Natural killer cell treated with Interleukin-12 subunit alpha and Interleukin-12 subunit beta and Interleukin-15 and Interleukin-18, amount 100 ng/mL, for 72 hours (primary cell): ENCODE results near the gene CDK2AP2. TPM values are rescaled to one million over a fixed set of nuclear protein-coding genes. Genes with fewer than 3 reads are reported as not detected.
A peak's percentile ranks its signal among the peaks of the same experiment; 100 is the strongest.
"Not testable (repeated sequence)": the region's sequence is repeated elsewhere in the genome, so short reads cannot be mapped to it uniquely, and the experiment has no call there.

Source experiments
- ATAC-seq, 2 donors: fragments of 150-1000 bp; cut with Tn5 transposase in 1 of 2; sonication (Bioruptor Pico), chemical (Tn5 transposase) in 1 of 2; 2 replicates each; pipeline ENCODE4 v1.10.0; 2021
- DNase-seq: peaks from one replicate; pipeline ENCODE4 v3.0.0; 2022; ENCODE audit warnings: low spot score
- H3K27ac Mint-ChIP-seq, 2 donors: 1 replicate in 1 of 2; 2 replicates in 1 of 2; pipeline ENCODE4 v1.8.0; 2022; ENCODE audit warnings: mixed read lengths in 2 of 2, mild to moderate bottlenecking in 1 of 2, moderate library complexity in 1 of 2
- H3K27me3 Mint-ChIP-seq, 2 donors: 1 replicate in 1 of 2; 2 replicates in 1 of 2; pipeline ENCODE4 v1.8.0; 2022; ENCODE audit warnings: mixed read lengths in 2 of 2
- H3K36me3 Mint-ChIP-seq: one replicate; pipeline ENCODE4 v1.8.0; 2022; ENCODE audit warnings: mixed read lengths
- H3K4me1 Mint-ChIP-seq, 2 donors: 1 replicate in 1 of 2; 2 replicates in 1 of 2; pipeline ENCODE4 v1.8.0; 2022; ENCODE audit warnings: low read depth in 2 of 2, mixed read lengths in 2 of 2, mild to moderate bottlenecking in 1 of 2
- H3K4me3 Mint-ChIP-seq: one replicate; pipeline ENCODE4 v1.8.0; 2022; ENCODE audit warnings: mixed read lengths
- H3K9me3 Mint-ChIP-seq: 2 replicates; pipeline ENCODE4 v1.8.0; 2022; ENCODE audit warnings: mixed read lengths
- total RNA-seq, 2 donors: library from RNA; stranded (reverse); gene quantifications; one replicate each; pipeline ENCODE4 v1.2.3, GENCODE V29; 2022

The CDK2AP2 gene
- total RNA-seq, 2 donors from 2014 or later: 92.6 to 103 TPM

DNA sequence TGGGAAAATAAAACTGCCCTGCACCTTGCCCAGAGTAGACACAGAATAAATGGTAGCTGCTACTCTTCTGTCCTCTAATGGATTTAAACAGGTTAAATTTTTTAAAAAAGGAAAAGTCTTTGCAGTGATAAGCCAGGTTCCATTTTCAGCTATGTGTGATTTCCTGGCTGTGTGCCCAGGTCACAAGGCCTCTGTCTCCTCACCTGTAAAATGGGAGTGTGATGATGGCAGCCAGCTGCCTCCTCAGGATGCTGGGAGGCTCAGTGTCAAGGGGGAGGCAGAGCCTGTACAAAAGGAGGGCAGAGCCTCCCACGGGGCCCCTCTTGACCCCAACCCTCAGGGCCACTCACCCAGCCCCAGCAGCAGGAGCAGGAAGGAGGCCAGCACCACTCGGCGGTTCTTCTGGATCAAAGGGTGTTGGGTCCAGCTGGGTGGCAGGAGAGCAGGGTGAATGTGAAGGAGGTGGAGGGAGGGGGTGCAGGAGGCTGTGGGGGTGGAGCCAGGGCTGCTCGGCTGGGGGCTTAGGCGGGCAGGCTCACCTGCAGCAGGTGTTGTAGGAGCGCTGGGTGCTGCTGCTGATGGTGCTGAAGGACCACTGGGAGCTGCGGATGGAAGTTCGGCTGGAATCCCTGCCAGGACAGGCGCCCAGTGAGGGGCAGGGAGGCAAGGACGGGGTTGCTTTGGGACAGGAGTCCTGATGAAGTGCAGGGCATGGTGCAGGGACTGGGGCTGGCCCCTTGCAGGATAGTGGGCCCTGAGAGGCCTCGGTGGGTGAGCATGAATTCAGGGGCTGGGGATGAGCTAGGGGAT, 40.8 kb downstream of the CDK2AP2 start:
- ATAC-seq: no peak
- Mint-ChIP-seq H3K4me1 (peaks cover 12 to 14% of the 10 kb centered on the region in 2 donors), H3K4me3 (peak overlapping the region; percentile 87)

DNA sequence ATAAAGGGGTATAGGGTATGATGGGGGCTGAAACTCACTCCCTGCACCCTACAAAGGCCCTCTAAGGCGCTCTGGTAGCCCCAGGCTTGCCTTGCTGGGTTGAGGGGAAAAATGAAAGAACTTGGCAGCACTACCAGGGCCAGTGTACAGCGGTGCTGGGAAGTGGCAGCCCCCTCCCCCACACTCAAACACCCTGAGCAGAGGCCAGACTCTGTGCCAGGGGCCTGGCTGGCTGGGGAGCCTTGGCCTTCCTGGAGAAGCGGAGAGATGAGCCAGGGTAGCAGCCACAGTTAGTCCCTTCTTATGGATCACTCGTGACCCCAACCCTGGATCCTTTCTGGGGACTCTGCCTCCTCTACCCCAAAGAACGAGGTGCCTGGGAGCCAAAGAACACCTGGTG, 41.6 kb downstream of the CDK2AP2 start:
- ATAC-seq (no peak), DNase-seq (no peak)
- Mint-ChIP-seq H3K4me3 (no peak overlapping the region), H3K9me3 (no peaks in the 10 kb centered on the region), H3K36me3 (no peaks in the 10 kb centered on the region), H3K27ac (peak overlapping the region; percentile 9 to 68), H3K27me3 (no peaks in the 10 kb centered on the region), H3K4me1 (peaks cover 12 to 14% of the 10 kb centered on the region in 2 donors)

More for the DNA sequence above, 40.8 kb downstream of the CDK2AP2 start:
- Mint-ChIP-seq H3K27ac (peak overlapping the region; percentile 60 to 85), H3K36me3 (no peaks in the 10 kb centered on the region), H3K9me3 (no peaks in the 10 kb centered on the region), H3K27me3 (no peaks in the 10 kb centered on the region)
- no peak for DNase-seq

DNA sequence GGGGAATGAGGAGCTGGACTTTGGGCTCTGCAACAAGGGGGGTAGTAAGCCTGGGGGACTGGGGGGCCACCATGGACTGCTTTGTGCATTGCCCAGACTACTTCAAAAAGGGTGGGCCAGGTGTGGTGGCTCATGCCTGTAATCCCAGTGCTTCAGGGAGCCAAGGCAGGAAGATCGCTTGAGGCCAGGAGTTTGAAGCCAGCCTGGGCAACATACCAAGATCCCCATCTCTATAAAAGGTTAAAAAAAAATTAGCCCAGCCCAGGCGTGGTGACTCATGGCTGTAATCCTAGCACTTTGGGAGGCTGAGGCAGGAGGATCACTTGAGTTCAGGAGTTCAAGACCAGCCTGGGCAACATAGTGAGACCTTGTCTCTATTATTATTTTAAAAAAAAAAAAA, 42.4 kb downstream of the CDK2AP2 start:
- Mint-ChIP-seq H3K27ac (peak overlapping the region; percentile 79 to 83), H3K4me3 (peak overlapping the region; percentile 73), H3K4me1 (peaks cover 12 to 14% of the 10 kb centered on the region in 2 donors)
- ATAC-seq, H3K36me3 Mint-ChIP-seq, H3K27me3 Mint-ChIP-seq, DNase-seq, H3K9me3 Mint-ChIP-seq: not testable (repeated sequence)

DNA sequence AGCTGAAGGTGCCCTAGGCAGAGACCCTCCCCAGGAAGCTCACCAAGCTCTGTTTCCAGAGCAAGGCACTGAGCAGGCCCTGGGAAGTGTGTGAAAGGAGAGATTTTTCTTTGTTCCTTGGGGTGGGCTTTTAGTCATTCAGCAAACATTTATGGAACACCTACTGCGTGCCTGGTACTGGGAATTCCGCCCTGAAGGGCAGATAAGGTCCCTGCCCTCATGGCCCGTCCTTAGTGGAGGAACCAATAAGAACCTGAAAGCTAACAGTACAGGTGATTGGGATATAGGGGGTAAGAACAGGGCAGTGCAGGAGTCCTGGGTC, 42.8 kb downstream of the CDK2AP2 start:
- peaks cover 12 to 14% of the 10 kb centered on the region in 2 donors for H3K4me1 Mint-ChIP-seq
- peaks cover 0 to 2% of the 10 kb centered on the region in 2 donors for H3K27me3 Mint-ChIP-seq
- H3K27ac Mint-ChIP-seq: peak overlapping the region; percentile 79 to 83
- H3K4me3 Mint-ChIP-seq: peak overlapping the region; percentile 73
- H3K36me3 Mint-ChIP-seq: no peaks in the 10 kb centered on the region
- ATAC-seq: no peak
- no peaks in the 10 kb centered on the region for H3K9me3 Mint-ChIP-seq
- DNase-seq: no peak

DNA sequence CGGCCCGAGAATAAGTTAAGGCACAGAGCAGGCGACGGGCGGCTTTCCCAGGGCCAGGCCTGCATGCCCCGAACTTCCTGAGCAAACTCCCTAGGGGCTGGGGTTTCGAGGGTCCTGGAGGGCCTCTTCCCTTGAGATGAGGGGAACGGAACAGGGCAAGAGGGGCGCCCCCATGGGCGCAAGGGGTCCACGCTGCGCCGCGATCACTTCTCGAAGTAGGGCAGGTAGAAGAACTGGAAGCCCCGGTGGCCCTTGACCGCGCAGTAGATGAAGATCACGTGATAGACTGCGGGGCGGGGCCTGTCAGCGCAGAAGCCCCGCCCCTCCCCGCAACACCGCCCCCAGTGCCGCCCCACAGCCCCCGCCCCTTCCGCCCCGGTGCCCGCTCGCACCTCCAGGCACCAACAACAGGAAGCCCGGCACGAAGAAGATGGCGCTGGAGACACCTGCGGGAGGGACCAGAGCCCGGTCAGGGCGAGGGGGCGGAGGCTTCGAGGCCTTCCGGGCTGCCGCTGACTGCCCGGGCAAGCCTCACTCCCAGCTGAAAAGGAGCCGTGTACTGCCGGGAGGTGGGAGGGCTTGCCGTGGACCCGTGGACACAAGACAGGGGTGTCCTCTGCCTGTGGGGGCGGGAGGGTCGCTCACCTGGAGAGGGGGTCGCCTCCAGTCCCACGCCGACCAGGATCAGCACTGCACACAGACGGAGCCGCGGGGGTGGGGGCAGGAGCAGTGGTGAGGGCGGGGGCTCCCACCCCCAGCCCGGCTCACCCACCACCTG, 43.4 kb downstream of the CDK2AP2 start:
- H3K27ac Mint-ChIP-seq: peak overlapping the region; percentile 79 to 83
- DNase-seq (peak; percentile 94), ATAC-seq (peak; percentile 86 to 91)
- H3K9me3 Mint-ChIP-seq: no peaks in the 10 kb centered on the region
- H3K36me3 Mint-ChIP-seq: no peaks in the 10 kb centered on the region
- H3K4me3 Mint-ChIP-seq: peak overlapping the region; percentile 73
- peaks cover 12 to 14% of the 10 kb centered on the region in 2 donors for H3K4me1 Mint-ChIP-seq
- H3K27me3 Mint-ChIP-seq: peaks cover 0 to 2% of the 10 kb centered on the region in 2 donors

DNA sequence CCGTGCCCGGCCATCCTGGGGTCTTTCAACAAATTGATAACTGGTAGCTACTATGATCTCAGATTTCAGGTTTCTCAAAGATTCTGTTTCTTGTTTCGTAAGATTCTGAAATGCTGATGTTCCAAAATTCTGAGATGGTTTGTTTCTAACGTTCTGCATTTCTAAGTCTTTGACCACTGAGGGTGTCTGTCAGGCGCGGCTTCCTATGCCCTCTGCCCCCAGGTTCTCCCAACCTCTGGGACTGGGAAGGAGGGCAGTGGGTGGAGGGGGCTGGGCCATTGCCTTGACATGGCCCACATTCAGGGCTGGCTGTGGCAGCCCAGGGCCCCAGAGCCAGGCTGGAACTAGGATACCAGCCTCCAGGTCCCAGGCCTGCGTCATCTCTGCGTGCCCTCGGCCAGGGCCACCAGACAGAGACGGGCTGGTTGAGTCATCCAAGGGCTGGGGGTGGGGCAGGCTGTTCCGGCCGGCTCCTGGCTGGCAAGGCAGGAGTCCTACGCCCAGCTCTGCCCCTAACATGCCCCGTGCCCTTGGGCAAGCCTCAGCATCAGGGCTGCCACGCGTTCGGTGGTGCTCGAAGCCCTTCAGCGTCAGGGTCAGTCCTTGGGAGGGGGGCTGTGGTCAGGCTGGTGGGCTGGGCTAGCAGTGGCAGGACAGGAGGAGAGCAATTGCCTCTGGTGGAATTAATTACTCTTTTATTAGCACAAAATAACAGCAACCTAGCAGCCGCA, 44.1 kb downstream of the CDK2AP2 start:
- Mint-ChIP-seq H3K9me3 (no peaks in the 10 kb centered on the region), H3K27me3 (peaks cover 0 to 2% of the 10 kb centered on the region in 2 donors), H3K36me3 (no peaks in the 10 kb centered on the region), H3K4me1 (peaks cover 12 to 14% of the 10 kb centered on the region in 2 donors), H3K4me3 (peak overlapping the region; percentile 73), H3K27ac (peak overlapping the region; percentile 79 to 83)
- DNase-seq (no peak), ATAC-seq (no peak)

DNA sequence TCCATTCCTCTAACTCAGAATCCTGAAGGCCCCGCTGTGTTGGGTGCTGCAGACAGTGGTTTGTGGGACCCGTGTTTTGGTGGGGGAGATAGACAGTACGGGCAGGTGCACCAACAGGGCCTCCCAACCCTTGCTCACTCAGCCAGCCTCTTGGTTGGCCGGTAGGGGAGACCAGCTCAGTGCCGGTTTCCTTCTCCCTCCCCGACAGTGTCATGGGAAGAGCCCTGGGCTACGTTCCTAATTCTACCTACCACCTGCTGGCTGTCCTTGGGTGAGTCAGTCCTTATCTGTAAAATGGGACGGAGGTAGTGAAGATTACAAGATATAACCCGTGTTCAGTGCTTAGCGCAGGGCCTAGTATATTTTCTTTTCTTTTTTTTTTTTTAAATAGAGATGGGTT, 44.8 kb downstream of the CDK2AP2 start:
- H3K4me3 Mint-ChIP-seq: no peak overlapping the region
- no peaks in the 10 kb centered on the region for H3K9me3 Mint-ChIP-seq
- no peaks in the 10 kb centered on the region for H3K36me3 Mint-ChIP-seq
- peaks cover 0 to 2% of the 10 kb centered on the region in 2 donors for H3K27me3 Mint-ChIP-seq
- H3K27ac Mint-ChIP-seq: no peak overlapping the region
- DNase-seq (no peak), ATAC-seq (no peak)
- peaks cover 7 to 11% of the 10 kb centered on the region in 2 donors for H3K4me1 Mint-ChIP-seq

DNA sequence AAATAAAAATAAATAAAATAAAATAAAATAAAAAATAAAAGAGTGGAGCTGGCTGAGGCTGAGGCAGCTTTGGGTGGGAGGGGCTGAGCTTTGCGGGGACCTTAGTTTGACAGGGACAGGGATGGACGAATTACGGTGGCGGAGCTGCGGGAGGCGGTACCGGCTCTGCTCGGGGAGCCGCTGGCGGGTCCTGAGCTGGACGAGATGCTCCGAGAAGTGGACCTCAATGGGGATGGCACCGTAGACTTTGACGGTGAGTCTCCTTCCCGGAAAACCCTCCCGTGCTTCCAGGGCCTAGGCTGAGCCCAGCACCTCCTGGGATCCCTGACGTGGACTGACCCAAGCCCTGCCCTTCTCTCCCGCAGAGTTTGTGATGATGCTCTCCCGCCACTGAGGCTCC, 49.7 kb downstream of the CDK2AP2 start:
- H3K4me3 Mint-ChIP-seq: no peak overlapping the region
- DNase-seq (no peak), ATAC-seq (no peak)
- no peaks in the 10 kb centered on the region for H3K4me1 Mint-ChIP-seq
- no peak overlapping the region for H3K27ac Mint-ChIP-seq
- no peaks in the 10 kb centered on the region for H3K9me3 Mint-ChIP-seq
- no peaks in the 10 kb centered on the region for H3K36me3 Mint-ChIP-seq
- peaks cover 0 to 2% of the 10 kb centered on the region in 2 donors for H3K27me3 Mint-ChIP-seq

DNA sequence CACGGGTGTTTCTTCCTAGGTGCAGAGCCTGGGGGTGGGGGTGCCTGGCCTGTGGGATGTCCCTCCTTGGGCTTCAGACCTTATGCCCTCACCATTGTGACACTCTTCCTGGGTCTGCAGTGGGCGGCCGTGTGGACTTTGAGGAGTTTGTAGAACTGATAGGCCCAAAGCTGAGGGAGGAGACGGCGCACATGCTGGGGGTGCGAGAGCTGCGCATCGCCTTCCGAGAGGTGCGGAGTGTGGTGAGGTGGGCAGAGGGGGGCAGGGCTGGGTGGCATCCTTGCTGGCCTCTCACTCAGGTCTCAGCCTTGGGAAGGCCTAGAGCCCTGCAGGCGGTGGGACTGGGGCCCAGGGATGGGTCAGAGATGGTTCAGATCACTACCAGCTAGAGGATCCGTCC, 50.5 kb downstream of the CDK2AP2 start:
- Mint-ChIP-seq H3K4me3 (no peak overlapping the region), H3K27me3 (peaks cover 0 to 2% of the 10 kb centered on the region in 2 donors), H3K9me3 (no peaks in the 10 kb centered on the region), H3K27ac (no peak overlapping the region), H3K4me1 (no peaks in the 10 kb centered on the region), H3K36me3 (no peaks in the 10 kb centered on the region)
- DNase-seq (no peak), ATAC-seq (no peak)

Other genes with a start within 250 kb of the CDK2AP2 start
- gene GRK2, start 241.7 kb downstream of the CDK2AP2 start, total RNA-seq: 100 to 1,000 TPM; 394 to 432 TPM
- 100 to 1,000 TPM; 182 to 231 TPM for gene ANKRD13D, start 218.9 kb downstream of the CDK2AP2 start, total RNA-seq
- gene SSH3, start 204.6 kb downstream of the CDK2AP2 start, total RNA-seq: 10 to 100 TPM; 19.2 to 32.3 TPM
- 10 to 100 TPM; 25.7 to 46.4 TPM for gene POLD4, start 154.6 kb downstream of the CDK2AP2 start, total RNA-seq
- 1 to 10 TPM; 1.4 to 3.3 TPM for gene CLCF1, start 134.6 kb downstream of the CDK2AP2 start, total RNA-seq
- gene RAD9A, start 116.2 kb downstream of the CDK2AP2 start, total RNA-seq: 10 to 100 TPM; 25.9 to 47.8 TPM
- 100 to 1,000 TPM; 317 to 378 TPM for gene PPP1CA, start 106.3 kb downstream of the CDK2AP2 start, total RNA-seq
- gene TBC1D10C, start 104.1 kb downstream of the CDK2AP2 start, total RNA-seq: 10 to 100 TPM; 79.5 to 88.8 TPM
- 1 to 10 TPM; 2.3 to 4.9 TPM for gene CARNS1, start 92.5 kb downstream of the CDK2AP2 start, total RNA-seq
- gene RPS6KB2, start 79.7 kb downstream of the CDK2AP2 start, total RNA-seq: 100 to 1,000 TPM in 1 of 2 donors, 10 to 100 TPM in 1; 95.8 to 112 TPM
- 100 to 1,000 TPM; 198 to 266 TPM for gene PTPRCAP, start 70.5 kb downstream of the CDK2AP2 start, total RNA-seq
- gene CORO1B, start 64.7 kb downstream of the CDK2AP2 start, total RNA-seq: 10 to 100 TPM; 24.1 to 29.0 TPM
- gene GPR152, start 55.4 kb downstream of the CDK2AP2 start, total RNA-seq: not detected
- gene CABP4, start 52.8 kb downstream of the CDK2AP2 start, total RNA-seq: 1 to 10 TPM; 1.4 to 2.2 TPM
- gene TMEM134, start 38.9 kb downstream of the CDK2AP2 start, total RNA-seq: 10 to 100 TPM; 30.7 to 39.1 TPM
- 100 to 1,000 TPM; 120 to 140 TPM for gene AIP, start 25.1 kb downstream of the CDK2AP2 start, total RNA-seq
- 100 to 1,000 TPM in 1 of 2 donors, 10 to 100 TPM in 1; 66.0 to 174 TPM for gene PITPNM1, start 2.8 kb downstream of the CDK2AP2 start, total RNA-seq
- not detected for gene CABP2, start 15.3 kb upstream of the CDK2AP2 start, total RNA-seq
- gene GSTP1, start 75.7 kb upstream of the CDK2AP2 start, total RNA-seq: 100 to 1,000 TPM; 539 to 557 TPM
- 100 to 1,000 TPM; 246 to 381 TPM for gene NDUFV1, start 98.8 kb upstream of the CDK2AP2 start, total RNA-seq
- gene NUDT8, start 121.8 kb upstream of the CDK2AP2 start, total RNA-seq: 10 to 100 TPM in 1 of 2 donors, 1 to 10 TPM in 1; 9.9 to 11.5 TPM
- gene TBX10, start 131.6 kb upstream of the CDK2AP2 start, total RNA-seq: not detected
- gene ACY3, start 142.6 kb upstream of the CDK2AP2 start, total RNA-seq: not detected
- not detected for gene ALDH3B2, start 166.5 kb upstream of the CDK2AP2 start, total RNA-seq